ENCODE measurements around the gene ATXN10. TPM values are rescaled to one million over a fixed set of nuclear protein-coding genes. Genes with fewer than 3 reads are reported as not detected.

ATXN10 gene
- total and polyA plus RNA-seq, 9 donors = 136 to 218 (median 186) TPM

- Histone ChIP-seq H3K27me3 (ENCODE audit: control insufficient read depth, insufficient read depth, low read length) (peaks cover 62% of the 10 kb centered on the region), H3K4me3 (ENCODE audit: low read length) (no peak overlapping the region), H3K4me1 (ENCODE audit: control insufficient read depth, insufficient read depth, low read length) (peaks cover 4% of the 10 kb centered on the region), H3K27ac (ENCODE audit: low read length) (no peak overlapping the region), H3K9me3 (replicated peaks; ENCODE audit: control insufficient read depth, low read depth, low read length) (no peaks in the 10 kb centered on the region), H3K36me3 (ENCODE audit: control insufficient read depth, insufficient read depth, low read length) (no peaks in the 10 kb centered on the region)
- no peak for DNase-seq
- 76% methylated on average over 24 of the region's 24 CpGs for WGBS (ENCODE audit: insufficient coverage)
Measured at GRCh38 chr22:45640941-45641621, 30.6 kb upstream of the ATXN10 start.

GRCh38 chr22:45642986-45643385 is 28.6 kb upstream of the ATXN10 start:
- H3K27ac ChIP-seq (ENCODE audit: low read length) = no peak overlapping the region
- H3K36me3 ChIP-seq (ENCODE audit: control insufficient read depth, insufficient read depth, low read length) = no peaks in the 10 kb centered on the region
- no peaks in the 10 kb centered on the region for H3K9me3 ChIP-seq (replicated peaks; ENCODE audit: control insufficient read depth, low read depth, low read length)
- no peak for DNase-seq
- WGBS (ENCODE audit: insufficient coverage) = no CpG with 5 or more reads among the region's 2 CpGs
- H3K4me1 ChIP-seq (ENCODE audit: control insufficient read depth, insufficient read depth, low read length) = peaks cover 4% of the 10 kb centered on the region
- H3K27me3 ChIP-seq (ENCODE audit: control insufficient read depth, insufficient read depth, low read length) = peaks cover 70% of the 10 kb centered on the region
- no peak overlapping the region for H3K4me3 ChIP-seq (ENCODE audit: low read length)

GRCh38 chr22:45644714-45645113 is 26.9 kb upstream of the ATXN10 start:
- Histone ChIP-seq H3K4me3 (ENCODE audit: low read length) (no peak overlapping the region), H3K27me3 (ENCODE audit: control insufficient read depth, insufficient read depth, low read length) (peaks cover 66% of the 10 kb centered on the region), H3K36me3 (ENCODE audit: control insufficient read depth, insufficient read depth, low read length) (no peaks in the 10 kb centered on the region), H3K27ac (ENCODE audit: low read length) (no peak overlapping the region), H3K4me1 (ENCODE audit: control insufficient read depth, insufficient read depth, low read length) (peaks cover 4% of the 10 kb centered on the region), H3K9me3 (replicated peaks; ENCODE audit: control insufficient read depth, low read depth, low read length) (no peaks in the 10 kb centered on the region)
- WGBS (ENCODE audit: insufficient coverage) = 92% methylated on average over 8 of the region's 12 CpGs
- DNase-seq = no peak

DNA sequence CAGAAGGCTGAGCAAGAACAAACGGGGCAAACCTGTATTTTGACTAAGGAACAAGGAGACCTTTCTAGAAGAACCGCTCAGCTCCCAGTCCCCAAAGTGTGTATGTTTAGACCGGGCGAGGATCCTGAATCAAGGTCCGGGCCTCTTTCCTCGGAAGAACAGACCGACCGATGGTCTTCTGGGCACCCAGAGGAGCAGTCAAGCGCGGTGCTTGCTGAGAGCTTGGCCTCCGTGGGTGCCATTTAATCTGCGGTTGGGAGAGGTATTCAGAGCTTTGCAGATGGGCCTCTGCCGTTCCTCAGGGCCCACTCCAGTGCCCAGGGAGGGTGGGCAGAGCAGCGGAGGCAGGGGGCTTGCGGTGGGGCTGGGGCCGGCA is 26.5 kb upstream of the ATXN10 start:
- Histone ChIP-seq H3K9me3 (replicated peaks; ENCODE audit: control insufficient read depth, low read depth, low read length) (no peaks in the 10 kb centered on the region), H3K27me3 (ENCODE audit: control insufficient read depth, insufficient read depth, low read length) (peaks cover 62% of the 10 kb centered on the region), H3K4me1 (ENCODE audit: control insufficient read depth, insufficient read depth, low read length) (peaks cover 4% of the 10 kb centered on the region), H3K4me3 (ENCODE audit: low read length) (no peak overlapping the region), H3K27ac (ENCODE audit: low read length) (no peak overlapping the region), H3K36me3 (ENCODE audit: control insufficient read depth, insufficient read depth, low read length) (no peaks in the 10 kb centered on the region)
- no peak for DNase-seq
- 46% methylated on average over 15 of the region's 16 CpGs for WGBS (ENCODE audit: insufficient coverage)

DNA sequence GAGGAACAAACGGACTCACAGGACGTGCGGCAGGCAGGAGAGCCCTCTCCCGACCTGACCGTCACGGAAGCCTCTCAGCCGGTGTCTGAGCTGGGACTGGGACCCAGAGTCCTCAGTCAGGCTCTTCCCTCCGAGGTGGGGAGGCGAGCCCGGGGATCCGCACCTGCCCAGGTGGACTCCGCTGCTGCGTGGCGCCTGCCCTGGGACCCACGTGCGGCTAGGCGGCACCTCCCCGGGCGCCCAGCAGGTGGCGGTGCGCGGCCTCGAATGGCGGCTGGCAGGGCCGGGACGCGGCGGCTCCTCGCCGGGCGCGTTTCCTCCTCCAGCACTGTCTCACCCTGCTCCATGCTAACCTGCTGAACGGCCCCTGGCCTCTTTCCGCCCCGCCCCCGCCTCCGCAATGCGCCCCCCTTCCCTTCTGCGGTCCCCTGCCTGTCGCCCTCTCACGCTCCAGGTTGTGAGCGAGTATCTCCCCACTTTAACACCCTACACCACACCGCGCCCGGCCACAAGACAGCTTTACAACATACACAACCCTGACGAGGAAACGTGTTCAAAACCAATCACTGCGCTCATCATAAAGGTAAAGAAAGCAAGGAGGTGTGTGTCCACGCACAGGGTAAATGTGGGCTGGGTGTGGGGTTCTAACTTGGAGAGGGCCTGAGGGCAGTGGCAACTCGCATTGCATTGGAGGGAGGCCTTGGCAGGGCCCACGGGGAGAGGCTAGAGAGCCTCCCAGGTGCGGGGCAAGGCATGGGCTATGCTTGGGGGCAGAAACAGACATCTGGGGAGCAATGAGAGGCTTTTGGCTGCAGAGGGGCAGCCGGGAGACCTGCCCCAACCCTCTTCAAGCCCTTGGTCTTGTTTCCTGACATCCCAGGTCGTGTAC is 25.9 kb upstream of the ATXN10 start:
- Histone ChIP-seq H3K9me3 (replicated peaks; ENCODE audit: control insufficient read depth, low read depth, low read length) (no peaks in the 10 kb centered on the region), H3K4me3 (ENCODE audit: low read length) (no peak overlapping the region), H3K4me1 (ENCODE audit: control insufficient read depth, insufficient read depth, low read length) (peaks cover 4% of the 10 kb centered on the region), H3K27ac (ENCODE audit: low read length) (no peak overlapping the region), H3K36me3 (ENCODE audit: control insufficient read depth, insufficient read depth, low read length) (no peaks in the 10 kb centered on the region), H3K27me3 (ENCODE audit: control insufficient read depth, insufficient read depth, low read length) (peaks cover 58% of the 10 kb centered on the region)
- WGBS (ENCODE audit: insufficient coverage) = 7% methylated on average over 45 of the region's 54 CpGs
- DNase-seq = peak; percentile 55

- H3K4me3 ChIP-seq (ENCODE audit: low read length) = no peak overlapping the region
- WGBS (ENCODE audit: insufficient coverage) = 72% methylated on average over 16 of the region's 18 CpGs
- H3K36me3 ChIP-seq (ENCODE audit: control insufficient read depth, insufficient read depth, low read length) = no peaks in the 10 kb centered on the region
- no peaks in the 10 kb centered on the region for H3K9me3 ChIP-seq (replicated peaks; ENCODE audit: control insufficient read depth, low read depth, low read length)
- H3K27ac ChIP-seq (ENCODE audit: low read length) = peak overlapping the region; percentile 7
- peaks cover 4% of the 10 kb centered on the region for H3K4me1 ChIP-seq (ENCODE audit: control insufficient read depth, insufficient read depth, low read length)
- no peak for DNase-seq
- peaks cover 47% of the 10 kb centered on the region for H3K27me3 ChIP-seq (ENCODE audit: control insufficient read depth, insufficient read depth, low read length)
Measured at GRCh38 chr22:45647532-45648225, 24.0 kb upstream of the ATXN10 start.

GRCh38 chr22:45648301-45649117 is 23.1 kb upstream of the ATXN10 start:
- no peaks in the 10 kb centered on the region for H3K9me3 ChIP-seq (replicated peaks; ENCODE audit: control insufficient read depth, low read depth, low read length)
- peaks cover 49% of the 10 kb centered on the region for H3K27me3 ChIP-seq (ENCODE audit: control insufficient read depth, insufficient read depth, low read length)
- no peak for DNase-seq
- no peak overlapping the region for H3K27ac ChIP-seq (ENCODE audit: low read length)
- peaks cover 4% of the 10 kb centered on the region for H3K4me1 ChIP-seq (ENCODE audit: control insufficient read depth, insufficient read depth, low read length)
- H3K36me3 ChIP-seq (ENCODE audit: control insufficient read depth, insufficient read depth, low read length) = no peaks in the 10 kb centered on the region
- no peak overlapping the region for H3K4me3 ChIP-seq (ENCODE audit: low read length)
- WGBS (ENCODE audit: insufficient coverage) = 70% methylated on average over 23 of the region's 24 CpGs

DNA sequence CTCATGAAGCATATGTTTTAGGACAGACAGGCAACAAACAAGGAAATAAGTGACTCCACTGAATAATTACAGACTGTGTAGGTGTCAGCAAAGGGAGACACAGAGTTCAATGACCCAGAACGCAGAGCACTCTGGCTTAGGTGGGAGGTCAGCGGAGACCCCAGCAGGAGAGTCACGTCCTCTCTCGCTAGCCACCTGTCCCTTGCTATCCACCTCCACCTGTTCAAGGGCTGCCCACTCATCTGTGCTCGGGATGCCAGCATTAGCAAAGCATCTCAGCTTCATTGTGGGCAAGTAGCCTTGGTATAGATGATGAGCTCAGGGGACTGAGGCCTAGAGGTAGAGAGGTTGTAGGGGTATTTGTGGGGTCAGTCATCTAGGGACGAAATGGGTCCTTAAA is 21.8 kb upstream of the ATXN10 start:
- Histone ChIP-seq H3K36me3 (ENCODE audit: control insufficient read depth, insufficient read depth, low read length) (no peaks in the 10 kb centered on the region), H3K27ac (ENCODE audit: low read length) (no peak overlapping the region), H3K27me3 (ENCODE audit: control insufficient read depth, insufficient read depth, low read length) (peaks cover 42% of the 10 kb centered on the region), H3K9me3 (replicated peaks; ENCODE audit: control insufficient read depth, low read depth, low read length) (no peaks in the 10 kb centered on the region), H3K4me3 (ENCODE audit: low read length) (no peak overlapping the region), H3K4me1 (ENCODE audit: control insufficient read depth, insufficient read depth, low read length) (peaks cover 4% of the 10 kb centered on the region)
- WGBS (ENCODE audit: insufficient coverage) = 92% methylated on average over 3 of the region's 6 CpGs
- no peak for DNase-seq

- Histone ChIP-seq H3K27ac (ENCODE audit: low read length) (no peak overlapping the region), H3K36me3 (ENCODE audit: control insufficient read depth, insufficient read depth, low read length) (no peaks in the 10 kb centered on the region), H3K4me3 (ENCODE audit: low read length) (no peak overlapping the region), H3K27me3 (ENCODE audit: control insufficient read depth, insufficient read depth, low read length) (peaks cover 35% of the 10 kb centered on the region), H3K4me1 (ENCODE audit: control insufficient read depth, insufficient read depth, low read length) (no peaks in the 10 kb centered on the region), H3K9me3 (replicated peaks; ENCODE audit: control insufficient read depth, low read depth, low read length) (no peaks in the 10 kb centered on the region)
- 88% methylated on average over 12 of the region's 12 CpGs for WGBS (ENCODE audit: insufficient coverage)
- DNase-seq = no peak
Measured at GRCh38 chr22:45650721-45651120, 20.9 kb upstream of the ATXN10 start.
